ENCODE data around the gene FOCAD. TPM values are rescaled to one million over a fixed set of nuclear protein-coding genes. Genes with fewer than 3 reads are reported as not detected.
A peak's percentile ranks its signal among the peaks of the same experiment; 100 is the strongest.

The FOCAD gene
- total and polyA plus RNA-seq, 2 experiments from 2014 or later: 20.8 to 67.4 TPM

GRCh38 chr9:20746967-20747366 is 62.9 kb downstream of the FOCAD start:
- H3K4me1 ChIP-seq (ENCODE audit: insufficient read depth): no peaks in the 10 kb centered on the region
- no peak overlapping the region for H3K4me3 ChIP-seq
- no peak overlapping the region for H3K4me2 ChIP-seq (ENCODE audit: unreplicated experiment)
- no peaks in the 10 kb centered on the region for H3K79me2 ChIP-seq (ENCODE audit: insufficient read depth)
- WGBS, 2 experiments (ENCODE audit: low coverage in 1 of 2, low lambda C conversion rate in 2 of 2, missing lambda C conversion rate in 2 of 2): 40 to 51% methylated on average over 1 of the region's 1 CpG
- H3K9me2 ChIP-seq (ENCODE audit: insufficient read depth): no peaks in the 10 kb centered on the region
- no peak overlapping the region for H2AFZ ChIP-seq
- no peak for DNase-seq
- H3K9me3 ChIP-seq (ENCODE audit: low read depth): no peaks in the 10 kb centered on the region
- H3K36me3 ChIP-seq (ENCODE audit: low read depth): peaks cover 9% of the 10 kb centered on the region; the same call in 1 of the 2 replicates
- in situ Hi-C loops (cut with MboI): no loop called here
- no peak overlapping the region for H3K27ac ChIP-seq
- TF ChIP-seq EZH2 (IDR thresholded peaks at IDR 0.05; ENCODE audit: insufficient read depth, poor library complexity, severe bottlenecking): no peak
- TF ChIP-seq EZH2phosphoT487 (IDR thresholded peaks at IDR 0.05; ENCODE audit: insufficient read depth, low read depth): no peak
- H3K27me3 ChIP-seq (replicated peaks; ENCODE audit: insufficient read depth): no peaks in the 10 kb centered on the region
- no peaks in the 10 kb centered on the region for H3F3A ChIP-seq (ENCODE audit: insufficient read depth)
- H4K20me1 ChIP-seq (ENCODE audit: insufficient read depth): no peaks in the 10 kb centered on the region
- H3K9ac ChIP-seq: no peak overlapping the region

GRCh38 chr9:20749496-20750198 is 65.6 kb downstream of the FOCAD start:
- TF ChIP-seq EZH2 (IDR thresholded peaks at IDR 0.05; ENCODE audit: insufficient read depth, poor library complexity, severe bottlenecking) (no peak), EZH2phosphoT487 (IDR thresholded peaks at IDR 0.05; ENCODE audit: insufficient read depth, low read depth) (no peak)
- no peak overlapping the region for H3K27ac ChIP-seq
- no peak overlapping the region for H3K4me2 ChIP-seq (ENCODE audit: unreplicated experiment)
- H3K79me2 ChIP-seq (ENCODE audit: insufficient read depth): no peaks in the 10 kb centered on the region
- no peaks in the 10 kb centered on the region for H3K9me2 ChIP-seq (ENCODE audit: insufficient read depth)
- no peaks in the 10 kb centered on the region for H3K27me3 ChIP-seq (replicated peaks; ENCODE audit: insufficient read depth)
- peaks cover 12% of the 10 kb centered on the region for H3K4me1 ChIP-seq (ENCODE audit: insufficient read depth)
- peaks cover 5% of the 10 kb centered on the region; the same call in 1 of the 2 replicates for H3K36me3 ChIP-seq (ENCODE audit: low read depth)
- DNase-seq: no peak
- H2AFZ ChIP-seq: no peak overlapping the region
- in situ Hi-C loops (cut with MboI): no loop called here
- no peaks in the 10 kb centered on the region for H4K20me1 ChIP-seq (ENCODE audit: insufficient read depth)
- no peak overlapping the region for H3K9ac ChIP-seq
- 97 to 100% methylated on average over 1 of the region's 1 CpG for WGBS, 2 experiments (ENCODE audit: low coverage in 1 of 2, low lambda C conversion rate in 2 of 2, missing lambda C conversion rate in 2 of 2)
- H3K4me3 ChIP-seq: no peak overlapping the region
- no peaks in the 10 kb centered on the region for H3K9me3 ChIP-seq (ENCODE audit: low read depth)
- peaks cover 12% of the 10 kb centered on the region for H3F3A ChIP-seq (ENCODE audit: insufficient read depth)

DNA sequence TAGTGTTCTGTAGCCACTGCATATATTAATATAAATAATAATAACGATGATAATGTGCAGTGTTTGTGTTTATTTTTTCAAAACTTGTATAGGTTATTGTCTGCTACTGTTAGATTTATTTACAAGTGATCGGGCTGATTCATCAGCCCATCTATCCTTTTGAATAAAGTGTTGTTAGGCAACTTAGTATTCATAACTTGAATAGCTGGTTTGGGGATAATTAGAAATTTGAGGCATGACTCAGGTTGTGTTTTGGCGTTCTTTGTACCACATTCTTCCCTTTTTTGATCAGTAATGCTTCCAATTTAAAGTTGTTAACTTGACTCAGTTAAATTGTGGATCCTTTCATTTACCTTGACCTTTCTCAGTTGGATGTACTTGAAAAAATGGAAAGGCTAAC is 69.7 kb downstream of the FOCAD start:
- peaks cover 26% of the 10 kb centered on the region for H3K4me1 ChIP-seq (ENCODE audit: insufficient read depth)
- no peak overlapping the region for H3K9ac ChIP-seq
- DNase-seq: peak; percentile 58
- H3K9me3 ChIP-seq (ENCODE audit: low read depth): no peaks in the 10 kb centered on the region
- TF ChIP-seq EZH2phosphoT487 (IDR thresholded peaks at IDR 0.05; ENCODE audit: insufficient read depth, low read depth) (no peak), EZH2 (IDR thresholded peaks at IDR 0.05; ENCODE audit: insufficient read depth, poor library complexity, severe bottlenecking) (no peak)
- H3K36me3 ChIP-seq (ENCODE audit: low read depth): no peaks in the 10 kb centered on the region
- peak overlapping the region; percentile 20 for H3K4me3 ChIP-seq
- no peaks in the 10 kb centered on the region for H3K9me2 ChIP-seq (ENCODE audit: insufficient read depth)
- H4K20me1 ChIP-seq (ENCODE audit: insufficient read depth): no peaks in the 10 kb centered on the region
- H3K4me2 ChIP-seq (ENCODE audit: unreplicated experiment): peak overlapping the region; percentile 63
- H3F3A ChIP-seq (ENCODE audit: insufficient read depth): peaks cover 20% of the 10 kb centered on the region
- WGBS, 2 experiments (ENCODE audit: low coverage in 1 of 2, low lambda C conversion rate in 2 of 2, missing lambda C conversion rate in 2 of 2): 62 to 63% methylated on average over 3 of the region's 3 CpGs
- in situ Hi-C loops (cut with MboI): no loop called here
- H3K27ac ChIP-seq: peak overlapping the region; percentile 60
- H3K27me3 ChIP-seq (replicated peaks; ENCODE audit: insufficient read depth): no peaks in the 10 kb centered on the region
- no peak overlapping the region for H2AFZ ChIP-seq
- H3K79me2 ChIP-seq (ENCODE audit: insufficient read depth): 0 out of 2 replicates have a peak, but pooled peaks cover 5% of the 10 kb centered on the region

- 54 to 61% methylated on average over 2 of the region's 2 CpGs for WGBS, 2 experiments (ENCODE audit: low coverage in 1 of 2, low lambda C conversion rate in 2 of 2, missing lambda C conversion rate in 2 of 2)
- Histone ChIP-seq H3K79me2 (ENCODE audit: insufficient read depth) (0 out of 2 replicates have a peak, but pooled peaks cover 5% of the 10 kb centered on the region), H3K9ac (no peak overlapping the region), H3K36me3 (ENCODE audit: low read depth) (no peaks in the 10 kb centered on the region), H4K20me1 (ENCODE audit: insufficient read depth) (no peaks in the 10 kb centered on the region), H3K4me2 (ENCODE audit: unreplicated experiment) (peak overlapping the region; percentile 63), H3K27me3 (replicated peaks; ENCODE audit: insufficient read depth) (no peaks in the 10 kb centered on the region), H3K27ac (peak overlapping the region; percentile 60), H3F3A (ENCODE audit: insufficient read depth) (peaks cover 20% of the 10 kb centered on the region), H3K9me3 (ENCODE audit: low read depth) (no peaks in the 10 kb centered on the region), H3K4me3 (peak overlapping the region; percentile 20), H3K4me1 (ENCODE audit: insufficient read depth) (peaks cover 26% of the 10 kb centered on the region), H2AFZ (no peak overlapping the region), H3K9me2 (ENCODE audit: insufficient read depth) (no peaks in the 10 kb centered on the region)
- in situ Hi-C loops (cut with MboI): no loop called here
- TF ChIP-seq EZH2phosphoT487 (IDR thresholded peaks at IDR 0.05; ENCODE audit: insufficient read depth, low read depth) (no peak), EZH2 (IDR thresholded peaks at IDR 0.05; ENCODE audit: insufficient read depth, poor library complexity, severe bottlenecking) (no peak)
- peak; percentile 67 for DNase-seq
These were observed 70.5 kb downstream of the FOCAD start for GRCh38 chr9:20754556-20754955.

All from GM23248 (cell line).